ENCODE data around the gene ZNF598.
A peak's percentile ranks its signal among the peaks of the same experiment; 100 is the strongest.
"Not testable (repeated sequence)": the region's sequence is repeated elsewhere in the genome, so short reads cannot be mapped to it uniquely, and the experiment has no call there.

The ZNF598 gene

DNA sequence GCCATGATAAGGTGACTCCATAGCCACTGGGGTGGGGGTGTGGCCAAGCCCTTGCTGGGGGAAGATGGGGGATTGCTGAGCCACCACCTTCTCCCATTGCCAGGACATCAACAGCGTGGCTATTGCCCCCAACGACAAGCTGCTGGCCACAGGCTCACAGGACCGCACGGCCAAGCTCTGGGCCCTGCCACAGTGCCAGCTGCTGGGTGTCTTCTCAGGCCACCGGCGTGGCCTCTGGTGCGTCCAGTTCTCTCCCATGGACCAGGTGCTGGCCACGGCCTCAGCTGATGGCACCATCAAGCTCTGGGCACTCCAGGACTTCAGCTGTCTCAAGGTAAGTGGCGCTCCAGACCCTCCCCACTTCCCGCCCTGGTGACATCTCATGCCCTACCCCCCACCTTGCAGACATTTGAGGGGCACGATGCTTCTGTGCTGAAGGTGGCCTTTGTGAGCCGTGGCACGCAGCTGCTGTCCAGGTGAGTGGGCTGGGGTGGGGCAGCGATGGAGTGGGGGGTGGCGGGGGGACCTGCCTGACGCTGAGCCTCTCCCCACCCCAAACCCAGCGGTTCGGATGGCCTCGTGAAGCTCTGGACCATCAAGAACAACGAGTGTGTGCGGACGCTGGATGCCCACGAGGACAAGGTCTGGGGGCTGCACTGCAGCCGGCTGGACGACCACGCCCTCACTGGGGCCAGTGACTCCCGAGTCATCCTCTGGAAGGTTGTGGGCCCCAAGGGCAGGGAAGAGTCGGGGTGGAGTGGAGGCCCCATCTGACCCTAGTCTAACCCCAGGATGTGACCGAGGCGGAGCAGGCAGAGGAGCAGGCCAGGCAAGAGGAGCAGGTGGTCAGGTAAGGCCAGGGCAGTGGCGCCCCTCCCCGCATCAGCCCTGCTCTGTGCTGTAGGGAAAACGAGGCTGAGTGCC lies 32.4 kb downstream of the ZNF598 start:
- DNase-seq (ENCODE audit: low read depth in 2 of 2) = no peak

DNA sequence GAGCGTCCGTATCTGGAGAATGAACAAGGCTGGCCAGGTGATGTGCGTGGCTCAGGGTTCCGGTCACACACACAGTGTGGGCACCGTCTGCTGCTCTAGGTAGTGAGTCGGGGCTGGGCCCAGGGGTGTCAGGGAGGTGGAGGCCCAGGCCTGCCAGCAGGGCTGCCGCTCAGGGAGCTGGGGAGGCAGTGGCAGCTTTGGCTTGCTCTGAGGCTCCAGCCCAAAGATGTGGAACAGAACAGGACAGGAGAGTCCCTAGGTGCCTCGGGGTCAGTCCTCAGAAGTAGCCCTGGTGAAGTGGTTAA lies 33.5 kb downstream of the ZNF598 start:
- DNase-seq (ENCODE audit: low read depth in 2 of 2) = no peak

DNA sequence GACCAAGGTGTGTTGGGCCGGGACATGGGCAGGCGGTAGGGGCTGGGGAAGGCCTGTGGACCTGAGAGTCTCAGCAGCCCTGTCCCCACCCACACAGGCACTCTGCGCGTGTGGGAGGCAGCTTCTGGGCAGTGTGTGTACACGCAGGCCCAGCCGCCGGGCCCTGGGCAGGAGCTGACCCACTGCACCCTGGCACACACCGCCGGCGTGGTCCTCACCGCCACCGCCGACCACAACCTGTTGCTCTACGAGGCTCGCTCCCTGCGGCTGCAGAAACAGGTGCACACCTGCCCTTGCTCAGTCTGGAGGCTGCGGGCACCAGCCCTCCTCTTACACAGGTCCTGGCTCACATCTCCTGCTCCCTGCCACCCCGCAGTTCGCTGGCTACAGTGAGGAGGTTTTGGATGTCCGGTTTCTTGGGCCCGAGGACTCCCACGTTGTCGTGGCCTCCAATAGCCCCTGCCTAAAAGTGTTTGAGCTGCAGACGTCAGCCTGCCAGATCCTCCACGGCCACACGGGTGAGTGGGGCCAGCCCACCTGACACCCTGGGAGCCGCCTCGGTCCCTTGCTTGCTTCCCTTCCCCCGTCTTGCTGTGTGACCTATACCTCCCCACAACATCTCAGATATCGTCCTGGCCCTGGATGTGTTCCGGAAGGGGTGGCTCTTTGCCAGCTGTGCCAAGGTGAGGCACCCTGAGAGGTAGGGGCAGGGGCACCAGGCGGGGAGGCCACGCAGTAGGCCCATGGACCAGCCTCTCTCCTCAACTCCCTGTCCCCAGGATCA lies 34.0 kb downstream of the ZNF598 start:
- DNase-seq (ENCODE audit: low read depth in 2 of 2) = no peak

DNA sequence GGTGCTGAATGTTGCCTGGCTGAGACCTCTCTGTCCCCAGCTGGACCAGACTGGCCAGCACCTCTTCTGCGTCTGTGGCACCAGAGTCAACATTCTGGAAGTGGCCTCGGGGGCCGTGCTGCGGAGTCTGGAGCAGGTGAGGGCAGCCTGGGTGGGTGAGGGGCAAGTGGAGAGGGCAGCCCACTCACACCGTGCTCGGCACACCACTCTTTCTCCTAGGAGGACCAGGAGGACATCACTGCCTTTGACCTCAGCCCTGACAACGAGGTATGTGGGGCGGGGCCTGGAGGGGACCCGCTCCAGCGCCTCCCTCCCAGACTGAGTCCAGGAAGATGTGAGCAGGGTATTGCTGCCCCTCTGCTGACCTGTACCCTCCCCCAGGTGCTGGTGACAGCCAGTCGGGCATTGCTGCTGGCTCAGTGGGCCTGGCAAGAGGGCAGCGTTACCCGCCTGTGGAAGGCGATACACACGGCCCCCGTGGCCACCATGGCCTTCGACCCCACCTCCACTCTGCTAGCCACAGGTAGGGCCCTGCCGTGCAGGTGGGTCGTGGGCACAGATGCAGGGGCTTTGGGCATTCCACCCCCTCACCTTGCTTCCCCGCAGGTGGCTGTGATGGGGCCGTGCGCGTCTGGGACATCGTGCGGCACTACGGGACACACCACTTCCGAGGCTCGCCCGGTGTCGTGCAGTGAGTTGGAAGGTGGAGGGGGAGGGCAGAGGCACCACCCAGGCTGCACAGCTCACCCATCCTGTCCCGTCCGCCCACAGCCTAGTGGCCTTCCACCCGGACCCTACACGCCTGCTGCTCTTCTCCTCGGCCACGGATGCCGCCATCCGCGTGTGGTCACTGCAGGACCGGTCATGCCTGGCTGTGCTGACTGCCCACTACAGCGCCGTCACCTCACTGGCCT lies 35.2 kb downstream of the ZNF598 start:
- no peak for DNase-seq (ENCODE audit: low read depth in 2 of 2)

DNA sequence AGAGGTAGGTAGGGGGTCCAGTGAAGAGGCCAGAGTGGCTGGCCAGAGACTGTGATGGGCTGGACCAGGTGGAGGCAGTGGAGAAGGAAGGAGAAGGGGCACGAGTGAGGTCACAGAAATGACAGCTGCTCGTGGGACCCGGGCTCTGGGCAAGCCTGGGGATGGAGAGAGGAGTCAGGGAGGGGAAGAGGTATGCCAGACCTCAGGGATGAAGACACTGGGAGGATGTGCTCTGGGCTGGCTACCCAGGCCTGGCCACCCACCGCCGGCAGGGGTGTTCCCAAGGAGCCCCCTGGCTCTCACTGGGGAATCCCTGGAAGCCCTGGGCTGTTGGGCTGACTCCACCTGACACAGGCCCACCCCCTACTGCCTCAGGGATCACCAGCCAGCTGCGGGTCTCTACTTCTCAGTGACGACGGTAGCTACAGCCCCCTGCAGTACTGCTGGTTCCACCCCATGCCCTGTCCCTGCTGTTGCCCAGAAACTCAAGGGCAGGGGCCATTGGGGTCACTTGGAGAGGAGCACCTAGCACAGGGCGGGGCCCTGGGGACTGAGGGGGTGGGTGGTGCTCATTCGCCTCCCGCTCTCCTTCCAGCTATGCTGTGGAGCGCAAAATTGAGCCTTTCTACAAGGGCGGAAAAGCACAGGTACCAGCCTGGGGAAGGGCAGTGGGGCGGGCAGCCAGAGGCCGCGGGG lies 36.0 kb downstream of the ZNF598 start:
- DNase-seq (ENCODE audit: low read depth in 2 of 2) = no peak

DNA sequence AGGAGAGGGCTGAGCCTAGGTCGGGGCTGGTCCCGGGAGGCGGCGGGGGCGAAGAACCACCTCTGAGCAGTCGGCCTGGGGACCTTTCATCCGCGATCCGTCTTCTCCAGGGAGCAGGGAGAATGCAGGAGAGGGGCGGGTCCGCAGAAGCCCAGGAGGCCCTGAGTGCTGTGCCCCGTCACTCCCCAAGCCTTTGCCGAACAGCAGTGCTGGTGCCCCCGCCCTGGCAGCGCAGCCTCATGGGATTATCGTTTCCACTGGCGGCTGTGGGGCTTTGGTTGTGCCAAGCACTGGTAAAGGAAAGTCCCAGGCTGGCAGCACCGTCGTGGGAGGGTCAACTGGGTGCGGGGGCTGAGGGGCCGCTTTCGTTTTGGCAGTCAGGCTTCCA lies 37.1 kb downstream of the ZNF598 start:
- DNase-seq (ENCODE audit: low read depth in 2 of 2) = no peak

DNA sequence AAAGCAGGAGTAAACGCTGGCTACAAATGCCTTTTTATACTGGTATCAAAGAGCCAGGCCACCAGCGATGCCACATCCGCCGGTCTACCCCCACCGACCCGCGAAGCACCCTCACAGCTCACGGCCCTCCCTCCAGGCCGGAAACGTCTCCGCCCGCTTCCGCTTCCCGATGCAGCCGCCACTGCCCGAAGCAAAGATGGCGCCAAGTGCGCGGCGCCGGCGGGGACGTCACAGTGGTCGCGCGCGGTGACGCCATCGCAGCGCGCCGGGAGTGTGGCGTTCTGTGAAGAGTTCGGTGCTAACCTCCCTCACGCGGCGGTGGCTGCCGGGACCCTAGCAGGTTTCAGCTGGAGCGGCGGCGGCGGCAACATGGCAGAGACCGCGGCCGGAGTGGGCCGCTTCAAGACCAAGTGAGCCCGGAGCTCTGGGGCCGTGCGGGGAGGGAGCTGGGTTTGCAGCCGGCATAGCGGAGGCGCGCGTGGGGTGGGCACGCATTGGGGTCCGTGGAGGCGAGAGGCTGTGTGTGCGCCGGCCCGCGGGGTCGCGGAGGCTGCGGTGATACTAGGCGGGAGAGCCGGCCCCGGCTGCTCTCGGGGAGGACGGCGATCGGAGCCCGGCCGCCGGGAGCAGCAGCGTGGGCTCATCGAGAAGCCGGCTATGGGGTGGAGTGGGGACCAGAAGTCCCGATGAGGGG lies 37.7 kb downstream of the ZNF598 start, which contains the start of gene TBL3:
Gene TBL3 (plus strand): TSS at position 258 of the 694 bp plus-strand sequence. CDS start 112 bp downstream, at position 370.
- peak; percentile 92 to 93 for DNase-seq (ENCODE audit: low read depth in 2 of 2)

DNA sequence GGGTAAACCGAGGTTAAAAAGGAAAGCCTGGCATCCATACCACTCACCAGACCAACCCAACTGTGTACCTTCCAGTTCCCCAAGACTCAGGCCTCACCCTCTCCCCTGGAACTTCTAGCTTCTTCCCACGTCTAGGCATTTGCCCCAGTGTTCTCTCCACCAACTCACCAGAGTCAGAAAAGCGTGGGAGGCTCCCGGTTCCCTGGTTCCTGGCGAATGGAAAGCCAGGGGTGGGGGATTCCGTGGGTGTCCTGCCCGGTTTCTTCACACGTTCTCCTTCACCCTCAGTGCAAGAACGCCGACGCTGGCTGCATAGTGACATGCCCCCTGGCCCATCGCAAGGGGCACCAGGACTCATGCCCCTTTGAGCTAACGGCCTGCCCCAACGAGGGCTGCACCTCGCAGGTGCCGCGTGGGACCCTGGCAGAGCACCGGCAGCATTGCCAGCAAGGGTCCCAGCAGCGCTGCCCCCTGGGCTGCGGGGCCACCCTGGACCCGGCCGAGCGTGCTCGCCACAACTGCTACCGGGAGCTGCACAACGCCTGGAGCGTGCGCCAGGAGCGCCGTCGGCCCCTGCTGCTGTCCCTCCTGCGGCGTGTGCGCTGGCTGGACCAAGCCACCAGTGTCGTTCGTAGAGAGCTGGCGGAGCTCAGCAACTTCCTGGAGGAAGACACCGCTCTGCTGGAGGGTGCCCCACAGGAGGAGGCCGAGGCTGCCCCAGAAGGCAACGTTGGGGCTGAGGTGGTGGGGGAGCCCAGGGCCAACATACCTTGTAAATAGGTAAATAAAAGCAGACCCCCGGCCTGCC lies 41.3 kb downstream of the ZNF598 start:
- DNase-seq (ENCODE audit: low read depth in 2 of 2) = no peak

DNA sequence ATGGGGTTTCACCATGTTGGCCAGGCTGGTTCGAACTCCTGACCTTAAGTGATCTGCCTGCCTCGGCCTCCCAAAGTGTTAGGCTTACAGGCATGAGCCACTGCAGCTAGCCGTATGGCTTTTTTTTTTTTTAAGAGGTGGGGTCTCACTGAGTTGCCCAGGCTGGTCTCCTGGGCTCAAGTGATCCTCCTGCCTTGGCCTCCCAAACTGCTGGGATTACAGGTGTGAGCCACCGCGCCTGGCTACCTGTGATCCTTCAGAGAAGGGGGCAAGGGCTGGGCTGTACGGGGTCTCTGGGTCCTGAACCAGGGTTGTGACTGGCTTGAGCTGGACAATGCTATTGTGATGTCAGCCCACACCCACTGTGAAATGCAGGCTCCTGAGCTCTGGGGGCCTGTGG lies 43.2 kb downstream of the ZNF598 start, which contains the start of gene RNF151:
Gene RNF151 (plus strand): TSS at position 397 of the 400 bp plus-strand sequence. CDS start 26 bp downstream, outside the sequence.
- no peak for DNase-seq (ENCODE audit: low read depth in 2 of 2)

DNA sequence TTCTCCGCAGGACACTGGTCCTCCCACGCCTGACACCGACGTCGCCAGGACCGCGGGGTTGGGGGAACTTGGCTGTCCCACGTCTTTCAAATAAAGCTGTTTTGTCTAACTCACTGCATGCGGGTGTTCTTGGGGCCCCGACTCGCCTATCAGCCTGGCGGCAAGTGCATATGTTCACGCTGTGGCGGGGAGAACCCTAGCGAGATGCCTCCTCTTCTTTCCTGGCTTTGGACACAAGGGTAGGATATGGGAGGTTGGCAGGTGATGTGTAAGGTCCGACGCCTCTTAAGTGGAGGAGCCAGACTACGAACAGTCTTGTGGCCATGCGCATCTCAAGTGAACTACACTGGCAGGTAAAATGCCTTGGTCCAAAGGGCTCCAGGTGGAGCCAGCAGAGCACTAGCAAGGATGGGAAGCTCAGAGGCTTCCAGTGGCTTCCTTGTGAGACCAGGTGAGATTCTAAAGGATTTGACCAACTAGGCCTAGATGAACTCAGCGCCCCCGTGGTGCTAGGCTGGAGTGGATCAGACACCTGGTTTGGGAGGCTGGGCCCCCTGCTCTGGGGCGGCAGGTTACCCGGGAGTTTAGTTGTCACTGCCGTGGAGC lies 44.1 kb downstream of the ZNF598 start:
- no peak for DNase-seq (ENCODE audit: low read depth in 2 of 2)

DNA sequence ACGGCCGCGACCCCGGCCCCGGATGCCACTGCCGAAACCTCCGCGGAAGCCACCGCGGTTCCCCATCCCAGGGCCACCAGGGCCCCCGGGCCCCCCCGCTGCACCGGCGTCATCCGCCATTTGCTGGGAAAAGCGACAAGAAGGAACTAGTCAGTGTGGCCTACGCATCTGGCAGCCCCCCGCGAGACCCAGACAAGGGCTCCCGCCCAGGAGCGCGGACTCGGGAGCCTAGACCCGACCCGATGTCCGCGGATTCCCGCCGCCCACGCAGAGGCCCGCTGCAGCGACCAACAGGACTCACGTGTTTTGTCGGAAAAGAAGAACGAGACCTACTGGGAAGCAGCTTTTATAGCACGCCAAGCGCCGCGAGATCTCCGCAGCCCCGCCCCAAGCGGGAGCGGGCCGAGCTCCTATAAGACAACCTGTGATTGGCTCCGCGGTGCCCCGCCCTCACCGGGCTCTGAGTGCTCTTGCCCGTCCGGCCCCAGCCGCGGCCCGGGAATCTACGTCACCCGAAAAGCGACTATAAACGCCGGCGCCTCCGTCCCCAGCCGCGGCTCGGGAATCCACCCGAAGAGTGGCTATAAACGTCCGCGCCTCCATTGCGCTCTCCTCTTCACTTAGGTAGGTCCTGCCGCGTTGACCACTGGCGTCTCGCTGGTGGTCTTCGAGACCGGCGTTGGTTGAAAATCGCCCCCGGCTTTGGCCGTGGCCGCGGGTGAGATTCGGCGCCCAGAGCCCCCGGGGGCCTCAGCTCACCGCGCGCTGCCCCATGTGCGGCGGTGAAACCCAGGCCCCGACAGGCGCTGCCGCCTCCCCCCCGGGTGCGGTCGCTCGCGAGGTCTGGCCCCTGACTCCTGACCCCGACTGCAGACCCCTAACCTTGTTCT lies 44.9 kb downstream of the ZNF598 start, which contains the start of gene RPS2:
Gene RPS2 (minus strand): TSS at position 321 of the 890 bp plus-strand sequence. CDS start 201 bp downstream, at position 120.
- DNase-seq (ENCODE audit: low read depth in 2 of 2) = peak; percentile 97 to 98

DNA sequence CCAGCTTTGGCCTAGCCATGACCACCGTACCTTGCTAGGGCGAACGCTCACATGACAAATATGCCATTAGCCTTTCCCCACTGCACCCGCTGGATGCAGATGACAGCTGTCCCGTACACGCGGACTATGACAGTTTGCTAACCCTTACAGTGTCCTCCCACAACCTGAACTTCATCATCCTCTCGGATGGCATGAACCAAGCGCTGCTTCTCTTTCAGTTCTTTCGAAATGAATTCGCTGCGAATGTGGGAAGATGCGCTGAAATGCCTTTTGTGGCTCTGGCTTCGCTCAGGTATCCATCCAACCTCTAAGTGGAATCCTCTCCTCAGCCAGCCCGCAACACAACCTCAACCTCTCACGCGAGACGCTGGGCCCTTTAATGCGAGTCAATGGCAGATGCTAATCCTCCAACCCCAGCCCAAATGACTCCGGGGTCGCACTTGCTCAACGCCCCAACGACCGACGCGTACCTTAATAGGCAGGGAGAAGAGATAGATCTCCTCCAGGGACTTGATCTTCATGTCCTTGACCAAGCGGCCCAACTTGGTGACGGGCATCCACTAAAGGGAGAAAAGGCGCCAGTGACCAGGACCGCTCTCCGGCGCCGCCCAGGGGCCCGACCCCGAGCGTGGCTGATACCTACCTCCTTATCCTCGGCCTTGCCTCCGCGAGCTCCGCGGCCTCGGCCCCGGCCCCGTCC lies 45.7 kb downstream of the ZNF598 start:
- peak in 1 of 2 donors; percentile 22 for DNase-seq (ENCODE audit: low read depth in 2 of 2)

DNA sequence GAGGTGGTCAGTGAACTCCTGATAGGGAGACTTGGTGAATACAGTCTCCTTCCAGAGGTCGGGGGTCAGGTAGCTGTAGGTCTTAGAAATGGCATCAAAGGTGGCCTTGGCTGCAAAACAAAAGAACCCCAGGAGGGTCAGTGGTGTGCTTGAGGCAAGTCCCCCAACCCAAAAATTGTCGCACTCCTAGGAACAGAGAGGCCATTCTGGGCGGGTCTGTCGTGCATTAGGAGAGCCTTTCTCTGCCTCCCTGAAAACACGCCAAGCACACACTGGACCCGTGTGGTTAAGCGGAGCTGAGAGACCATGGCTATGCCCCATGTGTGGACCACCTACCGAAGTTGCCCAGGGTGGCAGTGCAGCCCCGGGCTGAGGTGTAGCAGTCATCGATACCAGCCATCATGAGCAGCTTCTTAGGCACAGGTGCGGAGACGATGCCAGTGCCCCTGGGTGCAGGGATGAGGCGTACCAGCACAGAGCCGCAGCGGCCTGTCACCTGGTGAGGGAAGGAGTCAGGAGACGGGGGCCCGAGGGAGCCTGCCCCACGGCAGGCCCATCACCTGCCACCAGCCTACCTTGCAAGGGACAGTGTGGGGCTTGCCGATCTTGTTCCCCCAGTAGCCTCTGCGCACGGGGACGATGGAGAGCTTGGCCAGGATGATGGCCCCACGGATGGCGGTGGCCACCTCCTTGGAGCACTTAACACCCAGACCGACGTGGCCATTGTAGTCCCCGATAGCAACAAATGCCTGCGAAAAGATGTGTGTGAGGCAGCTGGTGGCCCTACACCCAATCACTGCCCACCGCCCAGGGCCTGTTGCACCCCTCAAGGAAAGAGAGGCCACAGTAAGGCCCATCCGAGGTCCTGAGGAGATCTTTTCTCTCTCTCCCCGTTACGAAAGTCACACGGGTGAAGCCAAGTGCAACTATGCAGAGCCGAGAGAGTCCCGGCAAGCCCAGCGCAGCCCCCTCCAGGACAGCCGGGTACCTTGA lies 47.2 kb downstream of the ZNF598 start:
- not testable (repeated sequence) for DNase-seq (ENCODE audit: low read depth in 2 of 2)

DNA sequence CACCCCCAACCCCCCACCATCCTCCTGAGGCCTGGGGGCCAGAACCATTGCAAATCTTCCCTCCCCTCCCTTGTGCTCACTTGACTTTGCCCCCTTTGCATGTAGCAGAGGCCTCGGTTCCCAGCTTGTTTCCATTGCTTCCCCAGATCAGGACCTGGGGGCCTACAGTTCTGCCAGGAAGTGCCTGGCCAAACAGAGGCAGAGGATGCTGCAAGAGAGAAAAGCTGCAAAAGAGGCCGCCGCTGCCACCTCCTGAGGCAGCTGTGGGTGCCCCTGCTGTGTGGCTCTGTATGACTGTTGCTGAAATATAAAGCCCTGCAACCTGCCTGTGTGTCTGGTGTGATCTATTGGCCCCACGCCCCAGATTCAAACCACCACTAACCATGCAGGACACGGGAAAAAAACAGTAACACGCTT lies 48.0 kb downstream of the ZNF598 start:
- no peak for DNase-seq (ENCODE audit: low read depth in 2 of 2)

DNA sequence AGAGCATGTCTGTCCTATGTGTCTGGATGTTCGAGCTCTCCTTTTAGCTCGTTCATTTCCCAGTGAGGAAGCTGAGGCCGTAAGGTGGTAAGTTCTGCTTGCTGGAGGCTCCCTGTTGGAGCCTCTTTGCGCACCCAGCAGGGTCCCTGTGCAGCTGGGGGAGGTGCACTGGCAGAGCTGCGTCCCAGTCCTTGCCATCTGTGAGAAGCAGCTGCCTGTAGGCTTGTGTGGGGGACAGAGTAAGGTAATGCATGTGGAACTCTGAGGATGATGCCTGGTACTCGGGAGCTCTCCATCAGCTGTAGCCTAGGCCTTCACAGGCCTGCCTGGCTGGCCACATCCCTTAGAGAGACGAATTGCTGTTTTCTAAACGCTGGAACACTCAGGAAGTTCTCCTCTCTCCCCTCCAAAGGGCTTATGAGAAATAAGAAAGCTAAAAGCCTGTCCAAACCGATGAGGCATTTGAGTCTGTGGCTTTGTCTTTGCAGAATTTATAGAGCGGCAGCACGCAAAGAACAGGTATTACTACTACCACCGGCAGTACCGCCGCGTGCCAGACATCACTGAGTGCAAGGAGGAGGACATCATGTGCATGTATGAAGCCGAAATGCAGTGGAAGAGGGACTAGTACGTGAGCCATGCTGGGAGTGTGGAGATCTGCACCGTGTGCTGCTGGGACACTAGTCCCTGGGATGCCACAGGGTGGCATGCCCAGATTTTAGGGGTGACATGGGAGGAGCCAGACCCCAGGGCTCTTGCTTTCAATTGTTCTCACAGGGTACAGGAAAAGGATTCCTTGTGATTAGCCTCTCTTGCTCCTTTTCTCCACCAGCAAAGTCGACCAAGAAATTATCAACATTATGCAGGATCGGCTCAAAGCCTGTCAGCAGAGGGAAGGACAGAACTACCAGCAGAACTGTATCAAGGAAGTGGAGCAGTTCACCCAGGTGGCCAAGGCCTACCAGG lies 48.7 kb downstream of the ZNF598 start:
- DNase-seq (ENCODE audit: low read depth in 2 of 2) = peak in 1 of 2 donors; percentile 42
